ENCODE data around the gene LETM1.

LETM1 gene

GRCh38 chr4:1856071-1856942 lies at the start of gene LETM1:
Gene LETM1 (minus strand): TSS chr4:1856156. CDS start chr4:1855950, 206 bp downstream.
- FAIRE-seq, result peak; percentile 41

- FAIRE-seq, result no peak
These were observed 48.1 kb upstream of the LETM1 start for GRCh38 chr4:1904042-1904441.

- FAIRE-seq, result no peak
These were observed 47.1 kb upstream of the LETM1 start for GRCh38 chr4:1903035-1903434.

- FAIRE-seq, result no peak
These were observed 46.3 kb upstream of the LETM1 start for GRCh38 chr4:1902243-1902642.

GRCh38 chr4:1901127-1901526 lies 45.2 kb upstream of the LETM1 start:
- no peak for FAIRE-seq

- no peak for FAIRE-seq
These were observed 44.7 kb upstream of the LETM1 start for GRCh38 chr4:1900624-1901023.

- FAIRE-seq, result no peak
These were observed 44.1 kb upstream of the LETM1 start for GRCh38 chr4:1900087-1900433.

- no peak for FAIRE-seq
These were observed 43.5 kb upstream of the LETM1 start for GRCh38 chr4:1899149-1900086.

- no peak for FAIRE-seq
These were observed 42.7 kb upstream of the LETM1 start for GRCh38 chr4:1898681-1899080.

- FAIRE-seq, result no peak
These were observed 42.1 kb upstream of the LETM1 start for GRCh38 chr4:1898007-1898406.

GRCh38 chr4:1896658-1896991 lies 40.7 kb upstream of the LETM1 start:
- FAIRE-seq, result no peak

GRCh38 chr4:1895971-1896657 lies 40.2 kb upstream of the LETM1 start:
- FAIRE-seq, result no peak

GRCh38 chr4:1890979-1891570 lies 35.1 kb upstream of the LETM1 start:
- no peak for FAIRE-seq

GRCh38 chr4:1887052-1887451 lies 31.1 kb upstream of the LETM1 start:
- no peak for FAIRE-seq

- FAIRE-seq, result no peak
These were observed 29.5 kb upstream of the LETM1 start for GRCh38 chr4:1885414-1885813.

- no peak for FAIRE-seq
These were observed 27.6 kb upstream of the LETM1 start for GRCh38 chr4:1883583-1883982.

GRCh38 chr4:1882850-1883271 lies 26.9 kb upstream of the LETM1 start:
- FAIRE-seq, result no peak

- FAIRE-seq, result no peak
These were observed 24.4 kb upstream of the LETM1 start for GRCh38 chr4:1880332-1880731.

GRCh38 chr4:1879485-1879884 lies 23.5 kb upstream of the LETM1 start:
- FAIRE-seq, result no peak

- FAIRE-seq, result no peak
These were observed 18.2 kb upstream of the LETM1 start for GRCh38 chr4:1874201-1874600.

- no peak for FAIRE-seq
These were observed 17.8 kb upstream of the LETM1 start for GRCh38 chr4:1873776-1874175.

GRCh38 chr4:1873291-1873690 lies 17.3 kb upstream of the LETM1 start:
- FAIRE-seq, result no peak

- FAIRE-seq, result no peak
These were observed 16.9 kb upstream of the LETM1 start for GRCh38 chr4:1872870-1873269.

All from G401.6 (cell line).